ENCODE results near the gene VPS13C.

The VPS13C gene

GRCh38 chr15:61840090-61840489 is 220.2 kb downstream of the VPS13C start:
- no peaks in the 10 kb centered on the region for H3K9me2 ChIP-seq (replicated peaks; ENCODE audit: control insufficient read depth, low read length)
- no peak overlapping the region for H3K4me3 ChIP-seq (ENCODE audit: low read length)
- H3K4me1 ChIP-seq (ENCODE audit: control insufficient read depth, low read length): no peaks in the 10 kb centered on the region
- no peak overlapping the region for H3K27ac ChIP-seq (ENCODE audit: low read depth, low read length)
- H3F3A ChIP-seq (ENCODE audit: control insufficient read depth, insufficient read depth): no peaks in the 10 kb centered on the region
- no peaks in the 10 kb centered on the region for H3K79me2 ChIP-seq (ENCODE audit: control insufficient read depth, low read length)
- no peaks in the 10 kb centered on the region for H3K36me3 ChIP-seq (ENCODE audit: control insufficient read depth, low read length)
- no peaks in the 10 kb centered on the region for H4K20me1 ChIP-seq (ENCODE audit: control insufficient read depth, insufficient read depth, low read depth, low read length)
- peaks cover 4% of the 10 kb centered on the region; the same call in 1 of the 2 replicates for H3K27me3 ChIP-seq (ENCODE audit: control insufficient read depth, low read length)
- TF ChIP-seq CTCF (IDR thresholded peaks at IDR 0.05; ENCODE audit: low read depth, low read length, poor library complexity, severe bottlenecking): no peak
- TF ChIP-seq EZH2phosphoT487 (IDR thresholded peaks at IDR 0.05; ENCODE audit: borderline replicate concordance, low read length): no peak
- H3K9me3 ChIP-seq (ENCODE audit: control insufficient read depth, insufficient read depth, low read length): no peaks in the 10 kb centered on the region
- no peak overlapping the region for H3K4me2 ChIP-seq (ENCODE audit: low read length)

- no peak for TF ChIP-seq EZH2phosphoT487 (IDR thresholded peaks at IDR 0.05; ENCODE audit: borderline replicate concordance, low read length)
- TF ChIP-seq CTCF (IDR thresholded peaks at IDR 0.05; ENCODE audit: low read depth, low read length, poor library complexity, severe bottlenecking): no peak
Observed at GRCh38 chr15:61839546-61839945, 220.7 kb downstream of the VPS13C start.

GRCh38 chr15:61835496-61836106 is 224.6 kb downstream of the VPS13C start:
- Histone ChIP-seq H3K4me1 (ENCODE audit: control insufficient read depth, low read length) (no peaks in the 10 kb centered on the region), H4K20me1 (ENCODE audit: control insufficient read depth, insufficient read depth, low read depth, low read length) (no peaks in the 10 kb centered on the region), H3K79me2 (ENCODE audit: control insufficient read depth, low read length) (no peaks in the 10 kb centered on the region), H3K4me3 (ENCODE audit: low read length) (no peak overlapping the region), H3K9me3 (ENCODE audit: control insufficient read depth, insufficient read depth, low read length) (no peaks in the 10 kb centered on the region), H3K27me3 (ENCODE audit: control insufficient read depth, low read length) (peaks cover 9% of the 10 kb centered on the region), H3K9me2 (replicated peaks; ENCODE audit: control insufficient read depth, low read length) (no peaks in the 10 kb centered on the region), H3K36me3 (ENCODE audit: control insufficient read depth, low read length) (no peaks in the 10 kb centered on the region), H3F3A (ENCODE audit: control insufficient read depth, insufficient read depth) (no peaks in the 10 kb centered on the region), H3K4me2 (ENCODE audit: low read length) (no peak overlapping the region), H3K27ac (ENCODE audit: low read depth, low read length) (no peak overlapping the region)
- TF ChIP-seq EZH2phosphoT487 (IDR thresholded peaks at IDR 0.05; ENCODE audit: borderline replicate concordance, low read length) (no peak), CTCF (IDR thresholded peaks at IDR 0.05; ENCODE audit: low read depth, low read length, poor library complexity, severe bottlenecking) (peak; percentile 89)

More at GRCh38 chr15:61839546-61839945, 220.7 kb downstream of the VPS13C start:
- H3K27me3 ChIP-seq (ENCODE audit: control insufficient read depth, low read length): peaks cover 6% of the 10 kb centered on the region
- H3F3A ChIP-seq (ENCODE audit: control insufficient read depth, insufficient read depth): no peaks in the 10 kb centered on the region
- no peaks in the 10 kb centered on the region for H3K79me2 ChIP-seq (ENCODE audit: control insufficient read depth, low read length)
- H3K4me3 ChIP-seq (ENCODE audit: low read length): no peak overlapping the region
- H3K27ac ChIP-seq (ENCODE audit: low read depth, low read length): no peak overlapping the region
- H3K4me1 ChIP-seq (ENCODE audit: control insufficient read depth, low read length): no peaks in the 10 kb centered on the region
- H4K20me1 ChIP-seq (ENCODE audit: control insufficient read depth, insufficient read depth, low read depth, low read length): no peaks in the 10 kb centered on the region
- H3K9me2 ChIP-seq (replicated peaks; ENCODE audit: control insufficient read depth, low read length): no peaks in the 10 kb centered on the region
- H3K9me3 ChIP-seq (ENCODE audit: control insufficient read depth, insufficient read depth, low read length): no peaks in the 10 kb centered on the region
- H3K36me3 ChIP-seq (ENCODE audit: control insufficient read depth, low read length): no peaks in the 10 kb centered on the region
- no peak overlapping the region for H3K4me2 ChIP-seq (ENCODE audit: low read length)
